ENCODE measurements around the gene IGSF21.

- TF ChIP-seq CTCF (IDR thresholded peaks at IDR 0.05; ENCODE audit: low read depth, low read length) (no peak), EZH2phosphoT487 (IDR thresholded peaks at IDR 0.05; ENCODE audit: low read depth) (no peak)
Observed at GRCh38 chr1:18413541-18414305, 306.1 kb downstream of the IGSF21 start.

All from OCI-LY3 (cell line).